CD14-positive monocyte (primary cell): ENCODE measurements around the gene PPT1. TPM values are rescaled to one million over a fixed set of nuclear protein-coding genes. Genes with fewer than 3 reads are reported as not detected.

Experiments used
- DNase-seq, 3 donors: peaks; one replicate each; pipeline ENCODE4 v3.0.0-alpha.2; 2011 to 2022
- H2AFZ ChIP-seq: 2 replicates; pipeline ENCODE4 v1.6.0; 2012; ENCODE audit warnings: mild to moderate bottlenecking, low read depth, low read length, inconsistent platforms; ENCODE audit not compliant: insufficient read depth, poor library complexity, severe bottlenecking
- H3K27ac ChIP-seq, 2 donors: 1 replicate in 1 of 2; 2 replicates in 1 of 2; pipeline ENCODE4 v1.5.1; 2012 to 2013; ENCODE audit warnings: low read length in 2 of 2, control low read depth in 1 of 2, inconsistent platforms in 1 of 2, low read depth in 1 of 2, mild to moderate bottlenecking in 1 of 2
- H3K27me3 ChIP-seq, 2 donors: one replicate each; pipeline versions ENCODE4 v1.6.0 to v1.6.1; 2011 to 2013; ENCODE audit warnings: low read length in 2 of 2; ENCODE audit not compliant: control insufficient read depth in 2 of 2, insufficient read depth in 2 of 2
- H3K36me3 ChIP-seq, 2 donors: replicated peaks in 1 of 2; 1 replicate in 1 of 2; 2 replicates in 1 of 2; pipeline versions ENCODE4 v1.5.1 to v1.6.1; 2012 to 2013; ENCODE audit warnings: low read length in 2 of 2, control low read depth in 1 of 2, inconsistent platforms in 1 of 2, mild to moderate bottlenecking in 1 of 2; ENCODE audit not compliant: insufficient read depth in 2 of 2, control insufficient read depth in 1 of 2
- H3K4me1 ChIP-seq, 2 donors: 1 replicate in 1 of 2; 2 replicates in 1 of 2; pipeline versions ENCODE4 v1.5.1 to v1.6.1; 2012 to 2013; ENCODE audit warnings: low read length in 2 of 2, control low read depth in 1 of 2, inconsistent platforms in 1 of 2, mild to moderate bottlenecking in 1 of 2, moderate library complexity in 1 of 2; ENCODE audit not compliant: insufficient read depth in 2 of 2, control insufficient read depth in 1 of 2
- H3K4me2 ChIP-seq: replicated peaks from 2 replicates; pipeline ENCODE3; 2012; ENCODE audit warnings: low read length, moderate library complexity, mild to moderate bottlenecking; ENCODE audit not compliant: poor library complexity, severe bottlenecking; ENCODE audit errors: extremely low read depth
- H3K4me3 ChIP-seq, 3 experiments: fragments of 200-600 bp in 1 of 3; sonication (generic) in 1 of 3; replicated peaks in 1 of 3; 1 replicate in 2 of 3; 2 replicates in 1 of 3; pipeline ENCODE4 v1.5.1; 2011 to 2013; ENCODE audit warnings: low read length in 3 of 3, mild to moderate bottlenecking in 3 of 3, control low read depth in 2 of 3, low read depth in 2 of 3, inconsistent platforms in 1 of 3, moderate library complexity in 1 of 3
- H3K79me2 ChIP-seq: 2 replicates; pipeline ENCODE4 v1.6.0; 2012; ENCODE audit warnings: mild to moderate bottlenecking, control low read depth, inconsistent platforms, low read length, moderate library complexity; ENCODE audit not compliant: insufficient read depth
- H3K9ac ChIP-seq: 2 replicates; pipeline ENCODE4 v1.6.0; 2017; ENCODE audit warnings: low read length, mild to moderate bottlenecking; ENCODE audit not compliant: insufficient read depth, poor library complexity, severe bottlenecking
- H3K9me3 ChIP-seq, 2 donors: replicated peaks in 1 of 2; 1 replicate in 1 of 2; 2 replicates in 1 of 2; pipeline versions ENCODE4 v1.5.1 to v1.6.1; 2012 to 2013; ENCODE audit warnings: low read length in 2 of 2, control low read depth in 1 of 2; ENCODE audit not compliant: control insufficient read depth in 1 of 2, insufficient read depth in 1 of 2
- H4K20me1 ChIP-seq: 2 replicates; pipeline ENCODE4 v1.6.0; 2012; ENCODE audit warnings: mild to moderate bottlenecking, low read length, control low read depth, moderate library complexity; ENCODE audit not compliant: insufficient read depth
- H3K27ac Mint-ChIP-seq, 7 donors: one replicate each; pipeline ENCODE4 v1.8.0; 2020; ENCODE audit warnings: mild to moderate bottlenecking in 7 of 7, mixed read lengths in 7 of 7, moderate library complexity in 6 of 7, inconsistent platforms in 2 of 7
- H3K27me3 Mint-ChIP-seq, 3 donors: one replicate each; pipeline ENCODE4 v1.8.0; 2021 to 2022; ENCODE audit warnings: low read depth in 3 of 3, mild to moderate bottlenecking in 3 of 3, mixed read lengths in 3 of 3, moderate library complexity in 3 of 3, inconsistent platforms in 1 of 3
- H3K36me3 Mint-ChIP-seq, 2 donors: one replicate each; pipeline ENCODE4 v1.8.0; 2020; ENCODE audit warnings: mixed read lengths in 2 of 2, inconsistent platforms in 1 of 2, mild to moderate bottlenecking in 1 of 2
- H3K4me1 Mint-ChIP-seq: one replicate; pipeline ENCODE4 v1.8.0; 2020; ENCODE audit warnings: mild to moderate bottlenecking, mixed read lengths
- H3K4me3 Mint-ChIP-seq, 2 donors: one replicate each; pipeline ENCODE4 v1.8.0; 2020; ENCODE audit warnings: mild to moderate bottlenecking in 2 of 2, mixed read lengths in 2 of 2, moderate library complexity in 1 of 2
- H3K9me3 Mint-ChIP-seq, 7 donors: one replicate each; pipeline ENCODE4 v1.8.0; 2020 to 2022; ENCODE audit warnings: mixed read lengths in 7 of 7, mild to moderate bottlenecking in 6 of 7, moderate library complexity in 6 of 7, inconsistent platforms in 2 of 7
- WGBS: methylation state at CpG from one replicate; pipeline ENCODE4 v1.1.5; 2013; ENCODE audit warnings: missing lambda C conversion rate; ENCODE audit not compliant: insufficient coverage; 5-methylcytosine and 5-hydroxymethylcytosine counted together
- intact Hi-C, 2 donors: fragments of 100-400 bp; cut with micrococcal nuclease; formaldehyde crosslinking; loops; one replicate each; pipeline versions ENCODE4 v1.15.0 to v1.15.1; 2023
- polyA plus RNA-seq, 3 donors: library from polyadenylated mRNA; depleted of rRNA in 1 of 3; unstranded in 2 of 3; stranded (reverse) in 1 of 3; fragments of 300-500 nt in 2 of 3; fragments of >200 nt in 1 of 3; fragmentation: Illumina TruSeq in 2 of 3; gene quantifications; 1 replicate in 2 of 3; 2 replicates in 1 of 3; pipeline ENCODE4 v1.2.3, GENCODE V29; 2012 to 2021
- TF ChIP-seq, protein P1 (sequence below): fragments of 200-600 bp; IDR thresholded peaks from one replicate; pipeline ENCODE4 v1.8.0; 2022; ENCODE audit warnings: antibody characterized with exemption, mild to moderate bottlenecking

The PPT1 gene
- polyA plus RNA-seq, 3 donors: 166 to 1,143 (median 658) TPM

DNA sequence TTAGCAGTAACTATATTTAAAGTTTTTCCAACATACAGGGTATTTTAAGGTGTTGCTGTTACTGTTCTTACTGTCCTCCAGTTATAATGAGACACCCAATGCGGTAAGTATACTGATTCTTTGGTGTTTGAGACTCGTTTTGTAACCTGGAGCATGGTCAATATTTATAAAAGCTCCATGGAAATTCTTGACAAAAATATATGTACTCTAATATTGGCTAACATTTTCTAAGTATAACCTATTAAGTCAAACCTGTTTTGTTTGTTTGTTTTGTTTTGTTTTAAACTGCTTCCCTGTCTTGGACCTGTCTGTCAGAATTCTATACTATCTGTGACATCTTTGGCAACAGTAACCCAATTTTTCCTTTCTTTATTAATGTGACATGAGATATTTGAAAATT is 72.4 kb downstream of the PPT1 start:
- no peak overlapping the region for H3K27ac ChIP-seq
- no peaks in the 10 kb centered on the region for H4K20me1 ChIP-seq
- no peaks in the 10 kb centered on the region for H3K36me3 ChIP-seq
- Mint-ChIP-seq H3K9me3 (peaks cover 3 to 20% (median 16%) of the 10 kb centered on the region in 7 donors), H3K36me3 (peaks cover 0 to 2% of the 10 kb centered on the region in 2 donors), H3K27ac (no peak overlapping the region), H3K4me1 (peaks cover 2% of the 10 kb centered on the region), H3K27me3 (peaks cover 0 to 1% (median 0%) of the 10 kb centered on the region in 3 donors), H3K4me3 (no peak overlapping the region)
- intact Hi-C loops: no loop called here
- DNase-seq: no peak
- H3K27me3 ChIP-seq: no peaks in the 10 kb centered on the region
- TF ChIP-seq, protein P1, sequence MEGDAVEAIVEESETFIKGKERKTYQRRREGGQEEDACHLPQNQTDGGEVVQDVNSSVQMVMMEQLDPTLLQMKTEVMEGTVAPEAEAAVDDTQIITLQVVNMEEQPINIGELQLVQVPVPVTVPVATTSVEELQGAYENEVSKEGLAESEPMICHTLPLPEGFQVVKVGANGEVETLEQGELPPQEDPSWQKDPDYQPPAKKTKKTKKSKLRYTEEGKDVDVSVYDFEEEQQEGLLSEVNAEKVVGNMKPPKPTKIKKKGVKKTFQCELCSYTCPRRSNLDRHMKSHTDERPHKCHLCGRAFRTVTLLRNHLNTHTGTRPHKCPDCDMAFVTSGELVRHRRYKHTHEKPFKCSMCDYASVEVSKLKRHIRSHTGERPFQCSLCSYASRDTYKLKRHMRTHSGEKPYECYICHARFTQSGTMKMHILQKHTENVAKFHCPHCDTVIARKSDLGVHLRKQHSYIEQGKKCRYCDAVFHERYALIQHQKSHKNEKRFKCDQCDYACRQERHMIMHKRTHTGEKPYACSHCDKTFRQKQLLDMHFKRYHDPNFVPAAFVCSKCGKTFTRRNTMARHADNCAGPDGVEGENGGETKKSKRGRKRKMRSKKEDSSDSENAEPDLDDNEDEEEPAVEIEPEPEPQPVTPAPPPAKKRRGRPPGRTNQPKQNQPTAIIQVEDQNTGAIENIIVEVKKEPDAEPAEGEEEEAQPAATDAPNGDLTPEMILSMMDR: no peak
- H3K4me1 ChIP-seq: peaks cover 0 to 3% of the 10 kb centered on the region in 2 donors
- no peak overlapping the region for H3K9ac ChIP-seq
- H3K4me2 ChIP-seq: no peak overlapping the region
- H3K79me2 ChIP-seq: no peaks in the 10 kb centered on the region
- peaks cover 6 to 10% of the 10 kb centered on the region in 2 donors for H3K9me3 ChIP-seq
- H3K4me3 ChIP-seq: no peak overlapping the region
- no CpG with 5 or more reads among the region's 2 CpGs for WGBS
- H2AFZ ChIP-seq: no peak overlapping the region

DNA sequence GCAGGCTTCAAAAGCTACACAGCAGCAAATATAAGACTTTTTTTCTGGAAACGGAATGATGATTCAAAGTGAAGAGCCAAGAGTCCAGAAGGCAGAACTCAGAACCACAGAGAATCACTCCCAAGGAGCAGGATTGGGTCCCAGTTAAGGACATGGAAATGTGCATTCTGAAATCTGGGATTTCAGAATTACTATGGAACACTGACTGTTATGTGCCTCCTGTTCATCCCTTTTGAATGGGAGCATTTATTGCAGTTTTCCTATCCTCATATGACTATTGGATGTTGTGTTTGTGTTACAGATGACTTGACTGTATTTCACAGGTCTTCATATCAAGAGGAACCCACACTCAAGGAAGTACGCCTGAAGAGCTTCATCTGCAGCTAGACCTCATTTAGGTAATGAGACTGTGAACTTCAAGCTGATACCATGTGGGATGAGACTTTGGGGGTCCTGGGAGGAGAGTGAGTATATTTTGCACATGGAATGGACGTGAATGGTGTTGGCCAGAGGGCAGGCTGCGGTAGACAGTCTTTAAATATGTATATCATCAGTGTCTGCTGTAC is 73.6 kb downstream of the PPT1 start:
- H3K4me3 Mint-ChIP-seq: no peak overlapping the region
- WGBS: no CpG with 5 or more reads among the region's 4 CpGs
- no peaks in the 10 kb centered on the region for H3K4me1 Mint-ChIP-seq
- no peak overlapping the region for H3K4me2 ChIP-seq
- H3K4me1 ChIP-seq: no peaks in the 10 kb centered on the region
- H3K27me3 ChIP-seq: no peaks in the 10 kb centered on the region
- no peaks in the 10 kb centered on the region for H4K20me1 ChIP-seq
- H3K79me2 ChIP-seq: no peaks in the 10 kb centered on the region
- H3K9me3 ChIP-seq: peaks cover 6 to 10% of the 10 kb centered on the region in 2 donors
- no peak overlapping the region for H2AFZ ChIP-seq
- H3K9me3 Mint-ChIP-seq: peaks cover 3 to 20% (median 16%) of the 10 kb centered on the region in 7 donors
- H3K27ac Mint-ChIP-seq: no peak overlapping the region
- TF ChIP-seq, protein P1: no peak
- no peak overlapping the region for H3K27ac ChIP-seq
- DNase-seq: no peak
- H3K9ac ChIP-seq: no peak overlapping the region
- no peaks in the 10 kb centered on the region for H3K36me3 ChIP-seq
- H3K4me3 ChIP-seq: no peak overlapping the region
- peaks cover 0 to 2% of the 10 kb centered on the region in 2 donors for H3K36me3 Mint-ChIP-seq
- peaks cover 0 to 1% (median 0%) of the 10 kb centered on the region in 3 donors for H3K27me3 Mint-ChIP-seq
- intact Hi-C loops: no loop called here

Other genes starting within 250 kb of the PPT1 start
- gene TRIT1, start 213.7 kb downstream of the PPT1 start, polyA plus RNA-seq: 10 to 100 TPM; 14.5 to 15.8 (median 15.0) TPM
- 10 to 100 TPM; 24.8 to 84.0 (median 74.7) TPM for gene MYCL, start 195.3 kb downstream of the PPT1 start, polyA plus RNA-seq
- gene MFSD2A, start 142.1 kb downstream of the PPT1 start, polyA plus RNA-seq: 10 to 100 TPM in 1 of 3 donors, 1 to 10 TPM in 2; 6.8 to 17.9 (median 7.9) TPM
- 100 to 1,000 TPM; 400 to 941 (median 876) TPM for gene CAP1, start 56.5 kb downstream of the PPT1 start, polyA plus RNA-seq
- 1 to 10 TPM; 3.0 to 9.2 (median 6.2) TPM for gene RLF, start 64.1 kb upstream of the PPT1 start, polyA plus RNA-seq
- not detected for gene TMCO2, start 150.7 kb upstream of the PPT1 start, polyA plus RNA-seq
- gene ZMPSTE24, start 161.0 kb upstream of the PPT1 start, polyA plus RNA-seq: 10 to 100 TPM in 2 of 3 donors, 1 to 10 TPM in 1; 6.4 to 45.6 (median 36.0) TPM
- gene COL9A2, start 220.0 kb upstream of the PPT1 start, polyA plus RNA-seq: 10 to 100 TPM in 1 of 3 donors, 1 to 10 TPM in 2; 2.0 to 24.3 (median 2.6) TPM